Right kidney (tissue), 9 donors: Measurements from ENCODE around the gene TRIM49.
"Not testable (repeated sequence)": the region's sequence is repeated elsewhere in the genome, so short reads cannot be mapped to it uniquely, and the experiment has no call there.

ENCODE experiments used
- DNase-seq: peaks from one replicate; pipeline ENCODE4 v3.0.0-alpha.2; 2016
- long read RNA-seq, 8 donors: transcript quantifications; one replicate each; lab custom pipeline, GENCODE V29; 2026

TRIM49 gene
- long read RNA-seq, donor 1 = 0 reads
- long read RNA-seq, donor 2 = 0 reads
- long read RNA-seq, donor 3 = 0 reads
- long read RNA-seq, donor 4 = 0 reads
- long read RNA-seq, donor 5 = 0 reads
- long read RNA-seq, donor 6 = 0 reads
- long read RNA-seq, donor 7 = 0 reads
- long read RNA-seq, donor 8 = 0 reads

DNA sequence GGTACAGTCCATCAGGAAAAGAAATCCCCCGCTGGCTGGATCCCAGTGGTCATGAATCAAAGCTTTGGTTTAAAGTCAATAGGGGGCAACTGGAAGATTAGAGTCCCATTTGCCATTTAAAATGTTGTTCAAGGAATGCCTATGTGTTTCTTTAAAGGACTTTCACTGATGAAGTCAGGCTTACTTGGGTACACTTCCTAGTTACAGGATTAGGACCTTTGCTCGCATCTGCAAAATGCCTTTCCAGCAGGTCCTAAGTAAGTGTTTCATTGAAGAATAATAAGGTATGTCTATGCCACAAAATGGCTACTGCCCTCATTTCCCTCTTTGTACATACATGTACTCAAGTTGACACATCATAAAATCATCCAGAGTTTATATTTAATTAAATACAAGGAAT, at the start of gene TRIM49:
Gene TRIM49 (minus strand): TSS at position 101 of the 400 bp plus-strand sequence. CDS start 4,106 bp downstream, outside the sequence.
- DNase-seq = not testable (repeated sequence)

DNA sequence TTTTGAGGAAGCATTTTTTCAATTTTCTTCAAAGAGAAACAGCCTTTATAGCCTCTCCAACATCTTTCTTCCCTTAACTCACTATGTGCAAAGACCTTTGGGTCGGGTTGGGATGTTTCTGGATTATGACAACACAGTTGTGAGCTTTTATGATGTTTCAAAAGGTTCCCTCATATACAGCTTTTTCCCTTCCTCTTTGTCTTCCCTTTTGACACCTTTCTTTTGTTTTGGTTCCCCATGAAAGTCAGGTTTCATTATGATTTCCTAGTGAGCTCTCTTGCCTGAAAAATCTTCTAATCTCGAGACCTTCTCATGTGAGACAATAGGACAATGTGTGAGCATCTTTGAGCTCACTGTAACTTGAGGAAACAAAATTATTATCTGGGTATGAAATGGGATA, 18.3 kb upstream of the TRIM49 start:
- not testable (repeated sequence) for DNase-seq

- DNase-seq = not testable (repeated sequence)
Observed at GRCh38 chr11:89820008-89820407, 11.6 kb upstream of the TRIM49 start.

DNA sequence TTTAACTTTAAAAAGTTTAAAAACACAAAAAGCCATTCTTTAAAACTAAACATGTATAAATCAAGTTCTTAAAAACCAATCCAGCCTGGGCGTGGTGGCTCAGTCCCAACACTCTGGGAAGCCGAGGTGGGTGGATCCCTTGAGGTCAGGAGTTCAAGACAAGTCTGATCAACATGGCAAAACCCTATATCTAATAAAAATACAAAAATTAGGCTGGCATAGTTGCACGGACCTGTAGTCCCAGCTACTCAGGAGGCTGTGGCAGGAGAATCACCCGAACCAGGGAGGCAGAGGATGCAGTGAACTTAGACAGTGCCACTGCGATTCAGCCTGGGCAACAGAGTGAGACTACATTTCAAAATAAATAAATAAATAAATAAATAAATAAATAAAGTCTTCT, 5.2 kb upstream of the TRIM49 start:
- DNase-seq = not testable (repeated sequence)

- DNase-seq = not testable (repeated sequence)
Observed at GRCh38 chr11:89787506-89788063, 20.8 kb downstream of the TRIM49 start.

DNA sequence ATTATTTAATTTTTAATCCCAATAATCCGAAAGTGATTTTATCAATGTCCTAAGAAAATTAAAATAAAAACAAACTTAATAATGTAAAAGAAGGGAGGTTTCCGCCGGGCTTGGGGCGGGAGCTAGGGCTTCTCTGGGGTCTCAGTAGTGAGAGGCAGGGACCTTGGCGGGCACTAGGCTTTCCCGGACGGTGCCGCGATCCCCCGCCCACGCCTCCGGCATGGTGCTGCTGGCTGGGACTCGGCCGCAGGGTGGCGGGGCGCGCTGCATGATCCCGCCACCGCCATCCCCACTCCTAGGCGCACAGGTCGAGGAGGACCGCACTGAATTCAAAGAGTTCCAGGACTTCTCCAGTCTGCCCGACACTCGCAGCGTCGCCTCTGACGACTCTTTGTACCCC, 22.6 kb downstream of the TRIM49 start:
- DNase-seq = not testable (repeated sequence)

GRCh38 chr11:89750822-89751221, 57.6 kb downstream of the TRIM49 start:
- DNase-seq = not testable (repeated sequence)
